NCI-H2107 (cell line): Measurements from ENCODE around the gene TMEM243.
"Not testable (repeated sequence)": the region's sequence is repeated elsewhere in the genome, so short reads cannot be mapped to it uniquely, and the experiment has no call there.

Experiments
- DNase-seq: peaks from one replicate; lab custom pipeline; 2025; lab: John Stamatoyannopoulos, UW

Gene TMEM243, protein sequence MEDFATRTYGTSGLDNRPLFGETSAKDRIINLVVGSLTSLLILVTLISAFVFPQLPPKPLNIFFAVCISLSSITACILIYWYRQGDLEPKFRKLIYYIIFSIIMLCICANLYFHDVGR

GRCh38 chr7:87219545-87220025, at the start of gene TMEM243:
TMEM243 (minus strand) TSS chr7:87219732; CDS start chr7:87219503, 229 bp downstream.
- peak; percentile 17 for DNase-seq

DNA sequence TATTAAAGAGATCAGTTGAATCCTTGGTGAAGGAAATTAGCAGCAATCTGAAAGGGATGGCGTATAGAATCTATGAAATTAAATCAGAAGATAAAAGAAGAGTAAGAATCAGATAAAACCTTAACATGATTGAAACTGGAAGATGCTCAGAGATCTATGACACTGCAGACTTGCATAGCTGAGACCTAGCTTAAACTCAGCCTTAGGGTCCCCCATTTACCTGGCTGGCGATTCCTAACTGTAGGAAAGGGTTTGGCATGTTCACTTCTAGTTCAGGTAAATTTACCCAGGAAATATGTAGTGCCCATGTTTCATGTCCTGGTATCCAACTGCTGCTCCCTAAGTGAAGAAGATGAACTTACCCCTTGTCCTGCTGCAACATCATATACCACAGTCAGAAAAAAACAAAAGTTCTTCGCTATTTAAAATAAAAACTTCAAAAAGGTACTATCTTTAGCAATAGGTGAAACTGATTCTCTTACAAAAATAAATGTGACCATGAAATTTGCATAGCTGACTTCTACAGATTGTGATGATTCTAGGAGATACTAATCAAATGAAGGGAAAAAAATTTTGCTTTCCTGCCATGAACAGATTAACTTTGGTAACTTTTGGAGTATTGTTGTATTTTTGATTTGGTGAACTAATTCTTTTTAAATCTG, 47.8 kb upstream of the TMEM243 start:
- no peak for DNase-seq

- no peak for DNase-seq
Measured at GRCh38 chr7:87263537-87263936, 44.0 kb upstream of the TMEM243 start.

DNA sequence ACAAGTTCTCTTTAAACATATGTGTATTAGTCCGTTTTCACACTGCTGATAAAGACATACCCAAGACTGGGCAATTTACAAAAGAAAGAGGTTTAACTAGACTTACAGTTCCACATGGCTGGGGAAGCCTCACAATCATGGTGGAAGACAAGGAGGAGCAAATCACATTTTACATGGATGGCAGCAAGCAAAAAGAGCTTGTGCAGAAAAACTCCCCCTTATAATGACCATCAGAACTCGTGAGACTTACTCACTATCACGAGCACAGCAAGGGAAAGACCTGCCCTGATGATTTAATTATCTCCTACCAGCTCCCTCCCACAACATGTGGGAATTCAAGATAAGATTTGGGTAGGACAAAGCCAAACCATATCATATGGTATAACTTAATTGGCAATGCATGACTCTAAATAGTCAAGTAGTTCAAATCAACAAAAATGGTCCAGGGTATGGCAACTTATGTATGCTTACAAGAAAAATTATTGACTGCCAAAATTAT, 34.1 kb upstream of the TMEM243 start:
- DNase-seq, result no peak

DNA sequence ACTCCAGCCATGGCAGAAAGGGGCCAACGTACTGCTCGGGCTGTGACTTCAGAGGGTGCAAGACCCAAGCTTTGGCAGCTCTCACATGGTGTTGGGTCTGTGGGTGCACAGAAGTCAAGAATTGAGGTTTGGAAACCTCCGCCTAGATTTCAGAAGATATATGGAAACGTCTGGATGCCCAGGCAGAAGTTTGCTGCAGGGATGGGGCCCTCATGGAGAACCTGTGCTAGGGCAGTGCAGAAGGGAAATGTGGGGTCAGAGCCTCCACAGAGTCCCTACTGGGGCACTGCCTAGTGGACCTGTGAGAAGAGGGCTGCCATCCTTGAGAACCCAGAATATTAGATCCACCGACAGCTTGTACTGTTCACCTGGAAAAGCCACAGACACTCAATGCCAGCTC, 26.1 kb upstream of the TMEM243 start:
- not testable (repeated sequence) for DNase-seq

GRCh38 chr7:87238464-87239051, 19.0 kb upstream of the TMEM243 start:
- DNase-seq, result not testable (repeated sequence)

DNA sequence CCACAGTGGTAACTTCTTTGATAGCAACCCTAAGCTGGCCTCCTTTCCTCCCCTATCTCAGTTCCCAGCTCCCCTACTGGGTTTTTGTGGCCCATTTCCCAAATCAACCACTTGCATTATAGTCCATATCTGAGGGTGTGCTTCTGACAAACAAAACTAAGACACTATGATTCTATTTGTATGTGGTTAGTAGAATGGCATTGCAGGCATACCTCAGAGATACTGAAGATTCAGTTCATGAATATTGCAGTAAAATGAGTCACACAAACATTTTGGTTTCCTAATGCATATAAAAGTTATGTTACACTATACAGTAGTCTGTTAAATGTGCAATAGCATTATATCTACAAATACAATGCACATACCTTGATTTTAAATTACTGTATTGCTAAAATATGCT, 15.4 kb upstream of the TMEM243 start:
- no peak for DNase-seq

DNA sequence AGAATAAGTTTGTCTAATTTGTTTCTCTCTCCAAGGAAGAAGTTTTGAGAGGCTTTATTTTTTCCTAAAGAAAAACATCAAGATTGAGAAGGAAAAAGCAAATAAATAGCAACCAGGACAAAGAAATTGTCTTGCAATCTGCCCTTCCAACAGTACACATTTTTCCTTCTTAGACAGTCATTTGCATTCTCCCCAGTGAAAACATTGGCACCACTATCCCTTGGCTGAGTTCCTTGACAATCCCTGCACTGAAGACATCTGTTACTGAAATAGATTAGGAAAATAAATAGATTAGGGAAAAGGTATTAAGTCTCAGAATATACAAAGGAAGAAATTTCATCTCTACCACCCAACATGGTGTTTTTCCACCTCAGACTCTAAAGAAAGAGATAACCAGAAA, 12.2 kb upstream of the TMEM243 start:
- DNase-seq, result no peak

GRCh38 chr7:87231258-87231657, 11.7 kb upstream of the TMEM243 start:
- DNase-seq, result no peak

DNA sequence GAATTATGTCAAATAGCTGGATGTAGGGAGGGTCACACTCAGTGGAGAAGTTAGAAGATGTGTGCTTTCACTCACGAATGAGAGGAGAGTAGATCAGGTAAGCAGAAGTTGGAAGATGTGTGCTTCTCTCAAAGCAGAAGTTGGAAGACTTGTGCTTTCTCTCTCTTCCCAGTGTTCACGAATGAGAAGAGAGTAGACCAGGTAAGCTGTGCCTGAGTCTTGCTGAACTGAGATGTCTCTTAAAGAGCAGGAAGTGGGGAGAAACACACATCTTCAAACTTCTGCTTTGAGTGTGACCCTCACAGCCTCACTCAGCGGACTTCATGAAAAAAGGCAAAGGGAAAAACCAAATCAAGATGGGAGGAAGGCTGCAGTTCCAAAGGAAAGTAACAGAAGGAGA, 7.0 kb upstream of the TMEM243 start:
- DNase-seq, result no peak

DNA sequence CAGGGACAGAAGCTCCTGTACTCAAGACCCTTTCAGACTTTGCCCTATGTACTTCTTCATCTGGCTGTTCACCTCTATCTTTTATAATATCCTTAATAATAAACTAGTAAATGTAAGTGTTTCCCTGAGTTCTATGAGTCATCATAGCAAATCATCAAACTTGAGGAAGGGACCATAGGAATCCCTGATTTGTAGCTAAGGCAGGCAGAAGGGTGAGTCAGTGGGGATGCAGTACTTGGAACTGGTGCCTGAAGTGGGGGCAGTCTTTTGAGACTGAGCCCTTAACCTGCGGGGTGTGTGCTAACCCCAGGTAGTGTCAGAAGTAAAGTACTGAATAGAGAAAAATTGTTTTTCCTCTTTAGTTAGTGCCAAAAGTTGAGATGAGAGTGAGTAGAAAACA, 6.2 kb upstream of the TMEM243 start:
- DNase-seq, result no peak

DNA sequence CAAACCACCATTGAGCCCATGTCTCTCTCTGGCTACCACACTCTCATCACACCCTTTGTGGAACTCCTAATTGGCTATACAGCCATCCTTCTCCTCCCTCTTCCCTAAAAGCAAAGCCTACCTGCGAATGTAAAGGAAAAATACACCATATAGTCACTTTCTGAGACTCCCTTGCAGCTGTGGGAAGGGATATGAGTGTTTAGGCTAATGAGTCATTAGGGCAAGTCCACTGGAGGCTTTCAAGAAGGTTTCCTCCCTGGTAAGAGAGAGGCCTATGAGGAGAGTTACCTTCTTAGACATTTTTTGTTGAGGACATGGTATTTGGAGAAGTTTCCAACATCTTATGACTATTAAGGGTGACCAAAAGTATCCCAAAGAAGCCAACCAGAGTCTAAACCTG, 4.1 kb upstream of the TMEM243 start:
- no peak for DNase-seq

- DNase-seq, result no peak
Measured at GRCh38 chr7:87220734-87221215, 1.2 kb upstream of the TMEM243 start.

GRCh38 chr7:87220026-87220733, 648 bp upstream of the TMEM243 start:
- peak; percentile 48 for DNase-seq

DNA sequence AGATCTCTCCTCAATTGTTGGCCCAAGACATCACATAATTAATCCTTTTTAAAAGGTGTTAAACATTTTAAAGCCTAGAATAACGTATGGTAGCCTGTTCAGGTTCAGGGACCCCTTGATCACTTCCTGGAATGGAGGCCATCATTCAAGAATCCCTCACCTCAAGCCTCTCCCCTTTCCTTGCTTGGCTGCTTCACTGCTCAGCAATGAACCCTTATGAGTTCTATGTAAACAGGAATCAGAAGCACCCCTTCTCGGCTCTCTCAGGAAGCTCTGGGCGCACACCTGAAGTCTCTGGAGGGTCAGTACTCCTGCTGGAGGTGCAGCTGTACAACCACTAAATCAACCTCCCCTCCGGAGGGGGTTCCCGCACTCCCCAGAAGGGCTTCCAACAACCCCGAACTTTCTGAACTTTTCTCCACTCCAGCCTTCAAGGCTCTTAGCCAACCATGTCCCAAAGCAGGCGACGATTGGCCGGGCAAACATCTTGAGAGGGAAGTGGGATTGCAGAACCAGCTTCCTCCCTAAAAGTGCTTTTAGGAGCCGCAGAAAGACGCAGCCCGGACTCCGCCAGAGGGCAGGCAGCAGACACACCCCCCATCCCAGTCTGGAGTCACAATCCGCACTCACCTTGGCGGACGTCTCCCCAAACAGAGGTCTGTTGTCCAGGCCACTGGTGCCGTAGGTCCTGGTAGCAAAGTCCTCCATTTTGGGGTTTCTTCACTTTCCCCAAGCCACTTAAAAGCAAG, 562 bp downstream of the TMEM243 start:
- DNase-seq, result no peak

GRCh38 chr7:87217983-87218653, 1.4 kb downstream of the TMEM243 start:
- DNase-seq, result no peak

GRCh38 chr7:87216701-87217508, 2.6 kb downstream of the TMEM243 start:
- DNase-seq, result no peak

GRCh38 chr7:87215046-87215445, 4.5 kb downstream of the TMEM243 start:
- no peak for DNase-seq

- DNase-seq, result no peak
Measured at GRCh38 chr7:87213811-87214210, 5.7 kb downstream of the TMEM243 start.

- no peak for DNase-seq
Measured at GRCh38 chr7:87213252-87213651, 6.3 kb downstream of the TMEM243 start.
